GM19193 (cell line): ENCODE measurements around the gene ALMS1.

Source experiments
- POLR2A ChIP-seq: IDR thresholded peaks from 4 replicates; pipeline ENCODE4 v1.6.1; 2011; ENCODE audit not compliant: insufficient read depth, insufficient read length; ENCODE audit errors: extremely low read depth

The ALMS1 gene

DNA sequence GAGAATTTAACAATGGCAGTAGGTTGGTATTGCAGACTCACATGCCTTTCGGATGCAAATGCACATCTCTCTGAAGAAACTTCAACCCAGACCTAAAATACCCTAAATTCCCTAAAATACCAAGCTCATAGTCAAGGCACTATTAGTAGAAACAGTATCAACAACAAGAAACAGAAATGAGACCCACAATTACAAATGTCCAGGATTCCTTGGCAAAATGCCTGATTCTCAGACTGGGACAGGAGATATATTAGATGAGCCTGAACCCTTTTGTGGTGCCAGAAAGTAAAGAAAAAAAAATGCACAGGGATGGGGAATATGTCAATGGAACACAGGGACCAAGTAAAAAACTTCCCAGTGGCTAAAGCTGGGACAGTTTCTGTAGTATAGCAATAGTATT lies 179.3 kb downstream of the ALMS1 start:
- no peak for TF ChIP-seq POLR2A

DNA sequence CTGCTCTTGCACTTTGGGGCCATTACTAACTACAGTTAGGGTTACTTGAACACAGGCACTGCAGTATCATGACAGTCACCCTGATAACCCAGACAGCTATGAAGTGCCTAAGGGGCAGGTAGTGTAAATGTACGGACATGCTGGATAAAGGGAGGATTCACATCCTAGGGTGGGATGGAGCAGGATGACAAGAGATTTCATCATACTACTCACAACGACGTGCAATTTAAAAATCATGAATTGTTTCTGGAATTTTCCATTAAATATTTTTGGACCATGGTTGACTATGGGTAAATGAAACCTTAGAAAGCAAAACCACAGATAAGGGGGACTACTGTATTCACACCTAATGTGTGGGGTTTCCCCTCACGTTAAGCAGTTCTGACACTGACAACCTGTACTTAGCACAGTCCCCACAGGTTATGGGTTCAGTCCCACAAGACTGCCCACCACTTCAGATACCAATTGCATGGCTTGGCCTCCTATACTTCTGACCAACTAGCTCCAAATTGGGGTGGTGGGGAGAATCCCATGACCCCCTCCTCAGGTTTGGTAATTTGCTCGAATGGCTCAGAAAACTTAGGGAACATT lies 180.7 kb downstream of the ALMS1 start:
- no peak for TF ChIP-seq POLR2A

DNA sequence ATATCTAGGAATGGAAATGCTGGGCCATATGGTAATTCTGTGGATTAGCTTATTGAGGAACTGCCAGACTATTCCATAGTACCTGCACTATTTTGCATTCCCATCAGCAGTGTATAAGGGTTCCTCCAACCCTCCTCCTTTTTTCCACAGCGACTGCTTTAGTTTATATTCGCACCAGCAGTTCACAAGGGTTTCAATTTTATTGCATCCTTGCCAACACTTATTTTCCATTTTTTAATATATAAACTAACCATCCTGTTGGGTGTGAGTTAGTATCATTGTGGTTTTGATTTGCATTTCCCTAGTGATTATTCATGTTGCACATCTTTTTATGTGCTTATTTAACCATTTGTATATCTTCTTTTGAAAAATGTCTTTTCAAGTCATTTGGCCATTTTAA lies 189.6 kb downstream of the ALMS1 start:
- no peak for TF ChIP-seq POLR2A

- TF ChIP-seq POLR2A, result no peak
Observed at GRCh38 chr2:73582364-73582763, 196.7 kb downstream of the ALMS1 start.

DNA sequence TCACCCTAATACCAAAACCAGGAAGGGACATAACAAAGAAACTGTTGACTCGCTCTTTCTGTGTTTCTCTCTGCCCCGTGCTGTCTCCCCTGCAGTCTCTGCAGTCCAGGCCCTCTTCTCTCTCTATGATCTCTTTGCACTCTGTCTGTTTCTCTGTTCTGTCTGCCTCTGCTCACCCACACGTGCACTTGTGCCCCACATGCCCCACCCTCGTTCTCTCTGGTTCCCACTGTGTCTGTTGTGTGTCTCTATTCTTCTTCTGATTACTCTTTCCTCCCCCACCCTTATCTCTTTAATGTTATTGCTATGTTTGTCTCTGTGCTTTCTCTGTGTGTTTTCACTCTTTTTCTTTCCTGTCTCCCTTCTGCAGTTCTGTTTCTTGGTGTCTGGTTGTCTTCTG lies 202.5 kb downstream of the ALMS1 start:
- TF ChIP-seq POLR2A, result no peak

GRCh38 chr2:73593680-73594079 lies 208.0 kb downstream of the ALMS1 start:
- TF ChIP-seq POLR2A, result no peak

- no peak for TF ChIP-seq POLR2A
Observed at GRCh38 chr2:73594251-73594650, 208.6 kb downstream of the ALMS1 start.

- no peak for TF ChIP-seq POLR2A
Observed at GRCh38 chr2:73601780-73602179, 216.1 kb downstream of the ALMS1 start.

- TF ChIP-seq POLR2A, result no peak
Observed at GRCh38 chr2:73610111-73610510, 224.5 kb downstream of the ALMS1 start.

- no peak for TF ChIP-seq POLR2A
Observed at GRCh38 chr2:73611193-73611592, 225.6 kb downstream of the ALMS1 start.

DNA sequence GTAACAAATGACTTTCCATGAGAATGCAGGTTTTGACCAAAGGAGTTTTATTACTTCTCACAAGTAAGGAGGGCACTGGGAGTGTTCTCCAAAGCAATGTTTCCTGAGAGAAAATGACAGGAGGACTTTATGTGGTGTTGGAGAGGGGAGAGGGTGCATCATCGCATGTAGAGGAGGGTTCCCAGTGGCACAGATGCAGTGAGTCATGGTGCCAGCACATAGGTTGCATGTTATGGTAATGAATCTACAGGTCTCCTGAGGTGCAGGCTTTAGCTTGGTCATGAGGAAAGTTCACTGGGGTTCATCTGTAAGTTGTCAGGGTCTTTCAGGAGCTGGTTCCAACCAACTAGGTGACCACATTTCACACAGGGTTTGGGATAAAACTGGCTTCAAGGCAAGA lies 226.2 kb downstream of the ALMS1 start:
- TF ChIP-seq POLR2A, result no peak

DNA sequence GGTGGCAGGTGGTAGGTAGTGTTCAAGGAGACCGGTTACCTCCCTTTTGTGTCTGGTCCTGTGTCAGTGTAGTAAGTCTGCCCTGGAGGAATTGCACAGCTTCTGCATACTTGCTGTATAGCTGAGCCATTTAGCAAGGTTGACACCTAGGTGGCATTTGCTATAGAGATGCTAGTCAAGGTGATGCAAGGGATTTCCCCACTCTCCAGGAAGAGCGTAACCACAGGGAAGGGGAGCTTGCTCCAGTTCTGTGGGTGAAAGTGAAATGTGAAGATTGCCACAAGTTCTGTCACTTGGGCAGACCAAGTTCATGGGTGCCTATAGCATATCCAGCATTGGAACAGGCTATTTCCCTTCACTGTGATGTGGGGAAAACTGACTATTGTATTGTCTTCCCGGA lies 228.5 kb downstream of the ALMS1 start:
- no peak for TF ChIP-seq POLR2A

DNA sequence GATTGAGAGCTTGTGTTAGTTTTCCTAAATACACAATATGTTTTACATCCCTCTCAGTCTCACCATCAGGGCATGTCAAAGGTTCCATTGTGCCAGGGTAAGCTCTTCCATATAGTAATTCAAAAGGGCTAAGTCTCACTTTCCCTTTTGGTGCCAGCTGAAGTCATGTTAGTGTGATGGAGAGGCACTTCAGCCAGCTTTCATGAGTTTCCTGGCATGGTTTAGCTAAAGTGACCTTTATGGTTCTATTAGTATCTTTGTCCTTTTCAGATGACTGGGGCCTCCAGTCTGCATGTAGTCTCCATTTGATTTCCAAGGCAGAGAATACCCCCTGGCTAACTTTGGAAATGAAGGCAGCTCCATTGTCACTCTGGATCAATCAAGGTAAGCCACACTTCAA lies 229.4 kb downstream of the ALMS1 start:
- no peak for TF ChIP-seq POLR2A

GRCh38 chr2:73638429-73638828 lies 252.8 kb downstream of the ALMS1 start:
- no peak for TF ChIP-seq POLR2A

DNA sequence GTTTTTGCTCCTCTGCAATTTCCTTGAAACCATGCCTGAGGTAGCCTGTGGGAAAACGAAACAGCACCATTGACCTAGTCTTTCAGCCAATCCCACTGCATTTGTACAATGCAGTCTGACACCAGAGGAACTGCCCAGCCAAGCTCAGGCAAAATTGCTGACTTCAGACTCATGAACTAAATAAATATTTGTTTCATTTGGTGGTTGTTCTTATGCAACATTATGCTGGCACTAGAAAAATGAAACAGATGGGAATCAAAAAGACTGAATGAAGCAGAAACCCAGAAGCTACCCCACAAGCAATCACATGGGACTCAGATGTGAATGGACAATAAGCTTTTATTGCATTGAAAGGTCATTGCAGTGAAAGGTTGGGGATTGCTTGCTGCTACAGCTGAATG lies 254.9 kb downstream of the ALMS1 start:
- TF ChIP-seq POLR2A, result no peak

DNA sequence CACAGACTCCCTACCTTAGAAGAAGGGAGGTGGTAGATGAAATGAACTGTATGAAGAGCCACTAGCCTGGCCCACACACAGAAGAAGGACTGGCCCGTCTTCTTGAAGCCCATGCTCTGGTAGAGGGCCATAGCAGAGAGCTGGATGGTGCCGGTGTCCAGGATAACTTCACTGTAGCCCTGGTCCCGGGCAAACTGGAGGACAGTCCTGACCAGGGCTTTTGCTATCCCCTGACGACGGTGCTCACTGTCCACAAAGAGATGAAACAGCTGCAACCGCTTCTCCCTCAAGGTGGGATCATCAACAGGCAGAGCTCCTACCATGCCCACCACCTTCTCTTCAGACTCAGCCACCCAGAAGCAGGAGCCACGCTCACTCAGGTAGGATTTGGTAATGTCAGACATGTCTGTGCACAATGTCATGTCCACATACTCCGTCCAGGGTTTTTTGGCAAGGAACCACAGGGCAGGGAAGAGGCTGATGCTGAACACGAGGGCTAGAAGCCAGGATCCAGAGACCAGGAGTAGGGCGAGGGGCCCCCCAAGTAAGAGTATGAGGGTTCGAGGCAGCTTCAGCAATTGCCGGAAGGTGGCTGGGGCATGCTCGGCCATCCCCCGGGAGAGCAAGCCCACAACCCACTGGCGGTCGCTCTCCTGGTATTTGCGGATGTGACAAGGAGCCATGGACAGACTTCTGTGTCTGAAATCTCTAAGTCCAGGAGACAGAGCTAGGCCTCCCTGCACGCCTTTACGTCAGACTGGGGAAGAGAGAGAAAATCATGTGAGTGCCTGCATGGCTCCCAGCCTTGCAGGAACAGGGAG lies 255.5 kb downstream of the ALMS1 start:
- TF ChIP-seq POLR2A, result no peak

GRCh38 chr2:73641767-73642062 lies 256.1 kb downstream of the ALMS1 start:
- TF ChIP-seq POLR2A, result no peak
